Pancreas (tissue), 10 donors: Measurements from ENCODE around the gene SYCN. TPM values are rescaled to one million over a fixed set of nuclear protein-coding genes. Genes with fewer than 3 reads are reported as not detected.
A peak's percentile ranks its signal among the peaks of the same experiment; 100 is the strongest.

Source experiments
- ATAC-seq, 4 donors: fragments of 200-7000 bp; cut with Tn5 transposase; one replicate each; pipeline versions ENCODE4 v1.8.0 to v1.9.1; 2020; ENCODE audit warnings: mild to moderate bottlenecking in 4 of 4, moderate library complexity in 4 of 4
- DNase-seq, 6 donors: peaks; one replicate each; pipeline ENCODE4 v3.0.0-alpha.2; 2020
- FAIRE-seq: peaks from 2 replicates; lab custom pipeline; 2012; peaks lifted over from hg19 to GRCh38; lab: Jason Lieb, UNC
- H3K27ac ChIP-seq, 4 donors: fragments of 200-600 bp; sonication (generic); 1 replicate in 3 of 4; 2 replicates in 1 of 4; pipeline versions ENCODE4 v1.5.0 to v1.8.0; 2020
- H3K27me3 ChIP-seq, 4 donors: fragments of 200-600 bp; one replicate each; pipeline ENCODE4 v1.8.0; 2021
- H3K36me3 ChIP-seq, 3 donors: fragments of 200-600 bp; sonication (generic) in 1 of 3; one replicate each; pipeline versions ENCODE4 v1.5.0 to v1.8.0; 2020 to 2021
- H3K4me1 ChIP-seq, 3 donors: fragments of 200-600 bp; one replicate each; pipeline ENCODE4 v1.8.0; 2021
- H3K4me3 ChIP-seq, 4 donors: fragments of 200-600 bp; sonication (generic) in 2 of 4; one replicate each; pipeline versions ENCODE4 v1.5.0 to v1.8.0; 2020 to 2021
- H3K9me3 ChIP-seq, 4 donors: fragments of 200-600 bp; one replicate each; pipeline ENCODE4 v1.8.0; 2021
- CTCF ChIP-seq, 4 donors: fragments of 200-600 bp; sonication (generic) in 3 of 4; IDR thresholded peaks; one replicate each; pipeline versions ENCODE4 v1.5.0 to v1.8.0; 2021; ENCODE audit warnings: antibody characterized with exemption in 4 of 4
- WGBS, 2 donors: extraction: QIAGEN DNeasy Blood & Tissue Kit; methylation state at CpG; one replicate each; pipeline ENCODE4 v1.1.7; 2013; 5-methylcytosine and 5-hydroxymethylcytosine counted together
- intact Hi-C, 3 donors: fragments of 100-400 bp; cut with DNase I; formaldehyde crosslinking; loops; one replicate each; pipeline versions ENCODE4 v1.11.1 to v1.14.2; 2022
- polyA plus RNA-seq, 2 donors: library from polyadenylated mRNA; stranded (reverse); fragments of 200-250 nt; gene quantifications; one replicate each; pipeline ENCODE4 v1.2.3, GENCODE V29; 2013
- total RNA-seq, 6 donors: library from RNA; stranded (reverse); fragmentation: NEBNext Ultra II Directional in 4 of 6; extraction: Animal tissue kit (Norgen Biotek cat#: 25700) in 4 of 6; gene quantifications; one replicate each; pipeline versions ENCODE4 v1.2.1 to v1.2.4, GENCODE V29; 2021 to 2023
- donor health status: healthy with polysubstance abuse.
- donor health status: DM: no; HTN: no; CAD: no; lungs with moderate emphysema.
- donor health status: DM: no; HTN: no; CAD: no.
- donor health status: control.
- donor health status: control.
- donor health status: Bipolar disorder and iron deficiency.
- donor health status: DM: yes; HTN: yes; CAD: no.
- donor health status: DM: no; HTN: no; CAD: no.
- donor health status: DM: no; HTN: no; CAD: no.
- donor health status: DM: yes; HTN: yes; CAD: no.

SYCN gene
- total and polyA plus RNA-seq, 8 donors: 1,282 to 3,883 (median 2,379) TPM

GRCh38 chr19:39240421-39240820 is 36.4 kb upstream of the SYCN start:
- FAIRE-seq: no peak
- intact Hi-C loops: no loop called here
- Histone ChIP-seq H3K9me3 (no peaks in the 10 kb centered on the region), H3K4me1 (peaks cover 0 to 4% (median 0%) of the 10 kb centered on the region in 3 donors), H3K4me3 (no peak overlapping the region), H3K36me3 (no peaks in the 10 kb centered on the region), H3K27me3 (no peaks in the 10 kb centered on the region), H3K27ac (no peak overlapping the region)
- DNase-seq: no peak
- no peak for TF ChIP-seq CTCF (IDR thresholded peaks at IDR 0.05)
- no peak for ATAC-seq
- WGBS, 2 donors: 93 to 94% methylated on average over 7 of the region's 7 CpGs

- Histone ChIP-seq H3K4me1 (peaks cover 0 to 4% (median 0%) of the 10 kb centered on the region in 3 donors), H3K27me3 (no peaks in the 10 kb centered on the region), H3K9me3 (no peaks in the 10 kb centered on the region), H3K27ac (no peak overlapping the region), H3K36me3 (no peaks in the 10 kb centered on the region), H3K4me3 (no peak overlapping the region)
- intact Hi-C loops: no loop called here
- ATAC-seq (no peak), DNase-seq (no peak), FAIRE-seq (no peak)
- TF ChIP-seq CTCF (IDR thresholded peaks at IDR 0.05): no peak
- WGBS, 2 donors: 91 to 96% methylated on average over 6 of the region's 6 CpGs
These were observed 34.9 kb upstream of the SYCN start for GRCh38 chr19:39238944-39239343.

- WGBS, 2 donors: 84 to 87% methylated on average over 6 of the region's 6 CpGs
- FAIRE-seq: no peak
- H3K9me3 ChIP-seq: no peaks in the 10 kb centered on the region
- TF ChIP-seq CTCF (IDR thresholded peaks at IDR 0.05): no peak
- H3K4me3 ChIP-seq: peak overlapping the region in 2 of 4 donors; percentile 1 to 15
- no peaks in the 10 kb centered on the region for H3K36me3 ChIP-seq
- H3K27me3 ChIP-seq: no peaks in the 10 kb centered on the region
- intact Hi-C loops: no loop called here
- no peak for ATAC-seq
- DNase-seq: no peak
- peaks cover 0 to 4% (median 0%) of the 10 kb centered on the region in 3 donors for H3K4me1 ChIP-seq
- peak overlapping the region in 3 of 4 donors; percentile 30 to 69 (median 53) for H3K27ac ChIP-seq
These were observed 34.1 kb upstream of the SYCN start for GRCh38 chr19:39238209-39238608.

GRCh38 chr19:39237200-39238184 is 33.4 kb upstream of the SYCN start:
- H3K27ac ChIP-seq: peak overlapping the region in 3 of 4 donors; percentile 30 to 69 (median 53)
- H3K27me3 ChIP-seq: no peaks in the 10 kb centered on the region
- H3K9me3 ChIP-seq: no peaks in the 10 kb centered on the region
- ATAC-seq (peak; percentile 99 to 100 (median 100)), FAIRE-seq (no peak), DNase-seq (peak; percentile 89 to 97 (median 92))
- H3K4me3 ChIP-seq: peak overlapping the region in 2 of 4 donors; percentile 1 to 15
- 34 to 36% methylated on average over 22 of the region's 22 CpGs for WGBS, 2 donors
- intact Hi-C loops: no loop called here
- no peaks in the 10 kb centered on the region for H3K36me3 ChIP-seq
- H3K4me1 ChIP-seq: peaks cover 0 to 4% (median 0%) of the 10 kb centered on the region in 3 donors
- TF ChIP-seq CTCF (IDR thresholded peaks at IDR 0.05): no peak
